ENCODE results near the gene SNAP91. TPM values are rescaled to one million over a fixed set of nuclear protein-coding genes. Genes with fewer than 3 reads are reported as not detected.
"Not testable (repeated sequence)": the region's sequence is repeated elsewhere in the genome, so short reads cannot be mapped to it uniquely, and the experiment has no call there.

SNAP91 gene
- total and polyA plus RNA-seq, 2 donors from 2014 or later: 0.82 TPM; not detected in 1

DNA sequence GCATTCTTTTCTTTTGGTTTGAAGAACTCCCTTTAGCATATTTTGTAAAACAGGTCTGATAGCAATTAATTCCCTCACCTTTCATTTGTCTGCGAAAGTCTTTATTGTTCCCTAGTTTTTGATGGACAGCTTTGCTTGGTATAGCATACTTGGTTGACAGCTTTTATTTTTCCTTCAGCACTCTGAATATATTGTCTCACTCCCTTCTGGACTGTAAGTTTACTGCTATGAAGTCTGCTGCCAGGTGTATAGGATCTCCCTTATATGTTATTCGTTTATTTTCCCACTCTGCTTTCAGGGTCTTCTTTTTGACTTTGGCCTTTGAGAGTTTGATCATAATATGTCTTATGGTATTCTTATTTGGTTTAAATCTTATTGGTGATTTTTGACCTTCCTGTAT lies 47.7 kb upstream of the SNAP91 start:
- intact Hi-C loops (cut with DNase I): no loop called here

DNA sequence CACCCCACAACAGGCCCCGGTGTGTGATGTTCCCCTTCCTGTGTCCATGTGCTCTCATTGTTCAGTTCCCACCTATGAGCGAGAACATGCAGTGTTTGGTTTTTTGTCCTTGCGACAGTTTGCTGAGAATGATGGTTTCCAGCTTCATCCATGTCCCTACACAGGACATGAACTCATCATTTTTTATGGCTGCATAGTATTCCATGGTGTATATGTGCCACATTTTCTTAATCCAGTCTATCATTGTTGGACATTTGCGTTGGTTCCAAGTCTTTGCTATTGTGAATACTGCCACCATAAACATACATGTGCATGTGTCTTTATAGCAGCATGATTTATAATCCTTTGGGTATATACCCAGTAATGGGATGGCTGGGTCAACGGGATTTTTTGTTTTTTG lies 43.5 kb upstream of the SNAP91 start:
- H3K27ac ChIP-seq (ENCODE audit: low read depth in 2 of 2, low read length in 2 of 2); H3K9ac ChIP-seq (ENCODE audit: low read length in 3 of 3); intact Hi-C loops (cut with DNase I); DNase-seq; H3K4me3 ChIP-seq (ENCODE audit: low read length in 3 of 3); H3K27me3 ChIP-seq (ENCODE audit: control insufficient read depth, insufficient read depth, low read length); H3K36me3 ChIP-seq (ENCODE audit: control insufficient read depth in 2 of 3, insufficient read depth in 3 of 3, low read length in 3 of 3); FAIRE-seq; H3K9me3 ChIP-seq (ENCODE audit: control insufficient read depth in 2 of 3, insufficient read depth in 1 of 3, low read length in 3 of 3); H3K4me1 ChIP-seq (ENCODE audit: control insufficient read depth in 2 of 3, insufficient read depth in 2 of 3, low read depth in 1 of 3, low read length in 3 of 3): not testable (repeated sequence)

More for the DNA sequence above, 47.7 kb upstream of the SNAP91 start:
- Histone ChIP-seq H3K9me3 (ENCODE audit: control insufficient read depth in 2 of 3, insufficient read depth in 1 of 3, low read length in 3 of 3) (peaks cover 0 to 5% (median 4%) of the 10 kb centered on the region in 3 donors), H3K27me3 (ENCODE audit: control insufficient read depth, insufficient read depth, low read length) (no peaks in the 10 kb centered on the region), H3K36me3 (ENCODE audit: control insufficient read depth in 2 of 3, insufficient read depth in 3 of 3, low read length in 3 of 3) (no peaks in the 10 kb centered on the region), H3K9ac (ENCODE audit: low read length in 3 of 3) (no peak overlapping the region), H3K27ac (ENCODE audit: low read depth in 2 of 2, low read length in 2 of 2) (no peak overlapping the region), H3K4me3 (ENCODE audit: low read length in 3 of 3) (no peak overlapping the region), H3K4me1 (ENCODE audit: control insufficient read depth in 2 of 3, insufficient read depth in 2 of 3, low read depth in 1 of 3, low read length in 3 of 3) (no peaks in the 10 kb centered on the region)
- DNase-seq (no peak), FAIRE-seq (no peak)
- TF ChIP-seq, protein P1, sequence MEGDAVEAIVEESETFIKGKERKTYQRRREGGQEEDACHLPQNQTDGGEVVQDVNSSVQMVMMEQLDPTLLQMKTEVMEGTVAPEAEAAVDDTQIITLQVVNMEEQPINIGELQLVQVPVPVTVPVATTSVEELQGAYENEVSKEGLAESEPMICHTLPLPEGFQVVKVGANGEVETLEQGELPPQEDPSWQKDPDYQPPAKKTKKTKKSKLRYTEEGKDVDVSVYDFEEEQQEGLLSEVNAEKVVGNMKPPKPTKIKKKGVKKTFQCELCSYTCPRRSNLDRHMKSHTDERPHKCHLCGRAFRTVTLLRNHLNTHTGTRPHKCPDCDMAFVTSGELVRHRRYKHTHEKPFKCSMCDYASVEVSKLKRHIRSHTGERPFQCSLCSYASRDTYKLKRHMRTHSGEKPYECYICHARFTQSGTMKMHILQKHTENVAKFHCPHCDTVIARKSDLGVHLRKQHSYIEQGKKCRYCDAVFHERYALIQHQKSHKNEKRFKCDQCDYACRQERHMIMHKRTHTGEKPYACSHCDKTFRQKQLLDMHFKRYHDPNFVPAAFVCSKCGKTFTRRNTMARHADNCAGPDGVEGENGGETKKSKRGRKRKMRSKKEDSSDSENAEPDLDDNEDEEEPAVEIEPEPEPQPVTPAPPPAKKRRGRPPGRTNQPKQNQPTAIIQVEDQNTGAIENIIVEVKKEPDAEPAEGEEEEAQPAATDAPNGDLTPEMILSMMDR (IDR thresholded peaks at IDR 0.05; ENCODE audit: borderline replicate concordance, extremely low read depth, insufficient read depth): no peak

- peaks cover 0 to 2% (median 0%) of the 10 kb centered on the region in 3 donors for H3K9me3 ChIP-seq (ENCODE audit: control insufficient read depth in 2 of 3, insufficient read depth in 1 of 3, low read length in 3 of 3)
- TF ChIP-seq, protein P1 (IDR thresholded peaks at IDR 0.05; ENCODE audit: borderline replicate concordance, extremely low read depth, insufficient read depth): no peak
- H3K36me3 ChIP-seq (ENCODE audit: control insufficient read depth in 2 of 3, insufficient read depth in 3 of 3, low read length in 3 of 3): no peaks in the 10 kb centered on the region
- no peaks in the 10 kb centered on the region for H3K27me3 ChIP-seq (ENCODE audit: control insufficient read depth, insufficient read depth, low read length)
- intact Hi-C loops (cut with DNase I): no loop called here
- DNase-seq (no peak), FAIRE-seq (no peak)
- H3K27ac ChIP-seq (ENCODE audit: low read depth in 2 of 2, low read length in 2 of 2): no peak overlapping the region
- H3K4me1 ChIP-seq (ENCODE audit: control insufficient read depth in 2 of 3, insufficient read depth in 2 of 3, low read depth in 1 of 3, low read length in 3 of 3): no peaks in the 10 kb centered on the region
- H3K4me3 ChIP-seq (ENCODE audit: low read length in 3 of 3): no peak overlapping the region
- H3K9ac ChIP-seq (ENCODE audit: low read length in 3 of 3): no peak overlapping the region
Observed at GRCh38 chr6:83741089-83741488, 32.2 kb upstream of the SNAP91 start.

DNA sequence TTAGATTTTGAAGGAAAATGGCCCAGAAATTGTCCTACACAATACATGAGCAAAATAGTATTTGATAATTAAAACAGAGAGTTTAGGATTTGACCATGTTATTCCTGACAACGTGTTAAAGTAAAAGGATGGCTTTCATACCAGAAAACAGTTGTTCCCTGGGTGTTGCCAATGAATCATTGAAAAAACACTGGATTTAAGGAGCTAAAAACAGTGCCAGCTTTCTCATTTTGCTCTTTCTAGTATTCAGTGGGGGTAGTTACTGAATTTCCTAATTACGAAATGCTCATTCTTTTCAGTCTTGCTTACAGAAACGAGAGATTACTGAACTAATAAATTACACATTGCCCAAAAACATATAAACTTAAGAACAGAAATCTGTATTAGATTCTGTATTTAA lies 26.6 kb upstream of the SNAP91 start:
- no peaks in the 10 kb centered on the region for H3K27me3 ChIP-seq (ENCODE audit: control insufficient read depth, insufficient read depth, low read length)
- TF ChIP-seq, protein P1 (IDR thresholded peaks at IDR 0.05; ENCODE audit: borderline replicate concordance, extremely low read depth, insufficient read depth): no peak
- no peak overlapping the region for H3K4me3 ChIP-seq (ENCODE audit: low read length in 3 of 3)
- intact Hi-C loops (cut with DNase I): no loop called here
- no peaks in the 10 kb centered on the region for H3K36me3 ChIP-seq (ENCODE audit: control insufficient read depth in 2 of 3, insufficient read depth in 3 of 3, low read length in 3 of 3)
- DNase-seq (no peak), FAIRE-seq (no peak)
- H3K9ac ChIP-seq (ENCODE audit: low read length in 3 of 3): no peak overlapping the region
- peaks cover 0 to 3% (median 0%) of the 10 kb centered on the region in 3 donors for H3K9me3 ChIP-seq (ENCODE audit: control insufficient read depth in 2 of 3, insufficient read depth in 1 of 3, low read length in 3 of 3)
- H3K4me1 ChIP-seq (ENCODE audit: control insufficient read depth in 2 of 3, insufficient read depth in 2 of 3, low read depth in 1 of 3, low read length in 3 of 3): no peaks in the 10 kb centered on the region
- H3K27ac ChIP-seq (ENCODE audit: low read depth in 2 of 2, low read length in 2 of 2): no peak overlapping the region

Data from kidney (tissue), 14 donors.